Neural cell (in vitro differentiated cells): ENCODE data around the gene DRD4.

ENCODE experiments used
- EZH2 ChIP-seq: fragments of 200-600, 300-800 bp; shearing (Covaris generic), sonication (generic); IDR thresholded peaks from 2 replicates; pipeline ENCODE4 v1.6.1; 2014; ENCODE audit warnings: antibody characterized with exemption, low read length, borderline replicate concordance, mild to moderate bottlenecking; ENCODE audit not compliant: insufficient read depth, poor library complexity, severe bottlenecking
- MXI1 ChIP-seq: fragments of 450-650 bp; conservative IDR thresholded peaks from 2 replicates; pipeline ENCODE4 v1.6.1; 2014; ENCODE audit warnings: antibody characterized with exemption, mild to moderate bottlenecking; ENCODE audit not compliant: poor library complexity, severe bottlenecking
- POLR2AphosphoS5 ChIP-seq: IDR thresholded peaks from 2 replicates; pipeline ENCODE4 v1.6.1; 2012
- SMC3 ChIP-seq: fragments of 450-650 bp; conservative IDR thresholded peaks from 2 replicates; pipeline ENCODE4 v1.6.1; 2014; ENCODE audit warnings: antibody characterized with exemption, mild to moderate bottlenecking, moderate library complexity; ENCODE audit not compliant: poor library complexity
- TF ChIP-seq, protein P1 (sequence below): fragments of 450-650 bp; IDR thresholded peaks from 2 replicates; pipeline ENCODE4 v1.5.1; 2014; ENCODE audit warnings: antibody characterized with exemption, mild to moderate bottlenecking, moderate library complexity; ENCODE audit not compliant: poor library complexity, severe bottlenecking

GRCh38 chr11:620935-621814 lies 15.9 kb upstream of the DRD4 start:
- TF ChIP-seq, protein P1, sequence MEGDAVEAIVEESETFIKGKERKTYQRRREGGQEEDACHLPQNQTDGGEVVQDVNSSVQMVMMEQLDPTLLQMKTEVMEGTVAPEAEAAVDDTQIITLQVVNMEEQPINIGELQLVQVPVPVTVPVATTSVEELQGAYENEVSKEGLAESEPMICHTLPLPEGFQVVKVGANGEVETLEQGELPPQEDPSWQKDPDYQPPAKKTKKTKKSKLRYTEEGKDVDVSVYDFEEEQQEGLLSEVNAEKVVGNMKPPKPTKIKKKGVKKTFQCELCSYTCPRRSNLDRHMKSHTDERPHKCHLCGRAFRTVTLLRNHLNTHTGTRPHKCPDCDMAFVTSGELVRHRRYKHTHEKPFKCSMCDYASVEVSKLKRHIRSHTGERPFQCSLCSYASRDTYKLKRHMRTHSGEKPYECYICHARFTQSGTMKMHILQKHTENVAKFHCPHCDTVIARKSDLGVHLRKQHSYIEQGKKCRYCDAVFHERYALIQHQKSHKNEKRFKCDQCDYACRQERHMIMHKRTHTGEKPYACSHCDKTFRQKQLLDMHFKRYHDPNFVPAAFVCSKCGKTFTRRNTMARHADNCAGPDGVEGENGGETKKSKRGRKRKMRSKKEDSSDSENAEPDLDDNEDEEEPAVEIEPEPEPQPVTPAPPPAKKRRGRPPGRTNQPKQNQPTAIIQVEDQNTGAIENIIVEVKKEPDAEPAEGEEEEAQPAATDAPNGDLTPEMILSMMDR = no peak
- no peak for TF ChIP-seq MXI1
- no peak for TF ChIP-seq POLR2AphosphoS5
- no peak for TF ChIP-seq SMC3
- no peak for TF ChIP-seq EZH2
